Measurements from ENCODE around the gene SMPD1. TPM values are rescaled to one million over a fixed set of nuclear protein-coding genes. Genes with fewer than 3 reads are reported as not detected.

The SMPD1 gene
- total RNA-seq, 1 donor from 2014 or later, result 25.2 TPM

DNA sequence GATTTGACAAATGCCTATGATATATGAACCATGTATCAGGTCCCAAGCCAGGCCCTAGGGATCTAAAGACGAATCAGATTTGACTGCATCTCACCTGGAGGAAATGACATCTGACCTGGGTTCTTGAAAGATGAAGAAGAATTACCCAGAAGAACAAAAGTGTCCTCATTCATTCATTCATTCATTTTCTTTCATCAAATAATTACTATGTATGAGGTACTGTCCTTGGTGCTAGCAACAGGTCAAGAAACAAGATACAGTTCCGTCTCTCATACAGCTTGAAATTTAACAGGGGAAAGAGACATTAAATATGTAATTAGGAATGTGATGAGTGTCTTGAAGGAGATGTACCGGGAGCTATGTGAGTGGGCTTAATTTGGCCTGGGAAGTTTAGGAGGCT, 30.4 kb downstream of the SMPD1 start:
- TF ChIP-seq EZH2 (IDR thresholded peaks at IDR 0.05; ENCODE audit: insufficient read depth, low read length), result no peak
- TF ChIP-seq, protein P1, sequence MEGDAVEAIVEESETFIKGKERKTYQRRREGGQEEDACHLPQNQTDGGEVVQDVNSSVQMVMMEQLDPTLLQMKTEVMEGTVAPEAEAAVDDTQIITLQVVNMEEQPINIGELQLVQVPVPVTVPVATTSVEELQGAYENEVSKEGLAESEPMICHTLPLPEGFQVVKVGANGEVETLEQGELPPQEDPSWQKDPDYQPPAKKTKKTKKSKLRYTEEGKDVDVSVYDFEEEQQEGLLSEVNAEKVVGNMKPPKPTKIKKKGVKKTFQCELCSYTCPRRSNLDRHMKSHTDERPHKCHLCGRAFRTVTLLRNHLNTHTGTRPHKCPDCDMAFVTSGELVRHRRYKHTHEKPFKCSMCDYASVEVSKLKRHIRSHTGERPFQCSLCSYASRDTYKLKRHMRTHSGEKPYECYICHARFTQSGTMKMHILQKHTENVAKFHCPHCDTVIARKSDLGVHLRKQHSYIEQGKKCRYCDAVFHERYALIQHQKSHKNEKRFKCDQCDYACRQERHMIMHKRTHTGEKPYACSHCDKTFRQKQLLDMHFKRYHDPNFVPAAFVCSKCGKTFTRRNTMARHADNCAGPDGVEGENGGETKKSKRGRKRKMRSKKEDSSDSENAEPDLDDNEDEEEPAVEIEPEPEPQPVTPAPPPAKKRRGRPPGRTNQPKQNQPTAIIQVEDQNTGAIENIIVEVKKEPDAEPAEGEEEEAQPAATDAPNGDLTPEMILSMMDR (IDR thresholded peaks at IDR 0.05; ENCODE audit: insufficient read depth, low read depth, low read length), result no peak
- no peak for FAIRE-seq
- peaks cover 19% of the 10 kb centered on the region for H4K20me1 ChIP-seq (ENCODE audit: insufficient read depth, low read length)
- H3K27ac ChIP-seq (ENCODE audit: low read depth, low read length), result no peak overlapping the region
- peaks cover 5% of the 10 kb centered on the region for H3K27me3 ChIP-seq (ENCODE audit: insufficient read depth, low read length)
- Mint-ChIP-seq H3K27ac (ENCODE audit: unreplicated experiment) (no peak overlapping the region), H3K9me3 (ENCODE audit: unreplicated experiment) (no peaks in the 10 kb centered on the region), H3K4me3 (ENCODE audit: unreplicated experiment) (no peak overlapping the region), H3K36me3 (ENCODE audit: low read depth, unreplicated experiment) (no peaks in the 10 kb centered on the region), H3K27me3 (ENCODE audit: low read depth, unreplicated experiment) (peaks cover 10% of the 10 kb centered on the region), H3K4me1 (ENCODE audit: low read depth, unreplicated experiment) (peaks cover 2% of the 10 kb centered on the region)
- H3K9ac ChIP-seq (ENCODE audit: low read length), result no peak overlapping the region
- H3K9me3 ChIP-seq (ENCODE audit: insufficient read depth, low read depth, low read length), result no peaks in the 10 kb centered on the region
- H2AFZ ChIP-seq (ENCODE audit: low read depth, low read length), result no peak overlapping the region
- no peak overlapping the region for H3K4me3 ChIP-seq (ENCODE audit: insufficient read depth, low read depth, low read length)
- no peak for DNase-seq (ENCODE audit: low read depth)
- H3K4me2 ChIP-seq (ENCODE audit: low read length), result no peak overlapping the region
- H3K36me3 ChIP-seq (ENCODE audit: insufficient read depth, low read length), result no peaks in the 10 kb centered on the region
- H3K79me2 ChIP-seq (ENCODE audit: insufficient read depth, low read length), result peaks cover 10% of the 10 kb centered on the region
- peaks cover 7% of the 10 kb centered on the region for H3K4me1 ChIP-seq (ENCODE audit: insufficient read depth, low read length)

DNA sequence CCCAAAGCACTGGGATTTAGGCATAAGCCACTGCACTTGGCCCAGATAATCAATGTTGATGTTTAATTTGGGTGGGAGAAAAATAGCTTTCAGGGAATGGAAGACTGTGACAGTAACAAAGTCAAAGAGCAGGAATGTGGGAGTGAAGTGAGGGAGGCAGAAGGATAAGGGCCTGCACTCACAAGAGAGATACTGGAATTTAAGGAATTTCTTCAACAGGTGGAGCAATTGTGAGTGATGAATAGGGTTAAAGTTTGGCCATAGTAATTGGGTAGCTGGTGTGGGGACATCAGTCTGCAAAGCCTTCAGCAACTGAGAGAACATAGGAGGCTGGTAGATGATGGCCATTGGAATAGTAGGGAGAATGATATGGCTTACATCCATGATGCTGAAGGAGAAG, 37.2 kb downstream of the SMPD1 start:
- H3K27me3 ChIP-seq (ENCODE audit: insufficient read depth, low read length), result peaks cover 5% of the 10 kb centered on the region
- Mint-ChIP-seq H3K9me3 (ENCODE audit: unreplicated experiment) (no peaks in the 10 kb centered on the region), H3K27ac (ENCODE audit: unreplicated experiment) (no peak overlapping the region), H3K36me3 (ENCODE audit: low read depth, unreplicated experiment) (no peaks in the 10 kb centered on the region), H3K27me3 (ENCODE audit: low read depth, unreplicated experiment) (peaks cover 10% of the 10 kb centered on the region), H3K4me3 (ENCODE audit: unreplicated experiment) (no peak overlapping the region), H3K4me1 (ENCODE audit: low read depth, unreplicated experiment) (peaks cover 4% of the 10 kb centered on the region)
- no peaks in the 10 kb centered on the region for H3K9me3 ChIP-seq (ENCODE audit: insufficient read depth, low read depth, low read length)
- H3K4me3 ChIP-seq (ENCODE audit: insufficient read depth, low read depth, low read length), result no peak overlapping the region
- H3K27ac ChIP-seq (ENCODE audit: low read depth, low read length), result no peak overlapping the region
- no peak overlapping the region for H3K4me2 ChIP-seq (ENCODE audit: low read length)
- no peak overlapping the region for H2AFZ ChIP-seq (ENCODE audit: low read depth, low read length)
- DNase-seq (ENCODE audit: low read depth) (no peak), FAIRE-seq (no peak)
- no peaks in the 10 kb centered on the region for H3K79me2 ChIP-seq (ENCODE audit: insufficient read depth, low read length)
- H3K36me3 ChIP-seq (ENCODE audit: insufficient read depth, low read length), result no peaks in the 10 kb centered on the region
- H3K9ac ChIP-seq (ENCODE audit: low read length), result no peak overlapping the region
- TF ChIP-seq EZH2 (IDR thresholded peaks at IDR 0.05; ENCODE audit: insufficient read depth, low read length), result no peak
- no peaks in the 10 kb centered on the region for H4K20me1 ChIP-seq (ENCODE audit: insufficient read depth, low read length)
- no peaks in the 10 kb centered on the region for H3K4me1 ChIP-seq (ENCODE audit: insufficient read depth, low read length)

GRCh38 chr11:6431861-6432260, 41.6 kb downstream of the SMPD1 start:
- Mint-ChIP-seq H3K27ac (ENCODE audit: unreplicated experiment) (no peak overlapping the region), H3K27me3 (ENCODE audit: low read depth, unreplicated experiment) (peaks cover 8% of the 10 kb centered on the region), H3K9me3 (ENCODE audit: unreplicated experiment) (no peaks in the 10 kb centered on the region), H3K36me3 (ENCODE audit: low read depth, unreplicated experiment) (peaks cover 2% of the 10 kb centered on the region), H3K4me3 (ENCODE audit: unreplicated experiment) (no peak overlapping the region), H3K4me1 (ENCODE audit: low read depth, unreplicated experiment) (peaks cover 4% of the 10 kb centered on the region)
- no peak overlapping the region for H3K9ac ChIP-seq (ENCODE audit: low read length)
- no peaks in the 10 kb centered on the region for H3K27me3 ChIP-seq (ENCODE audit: insufficient read depth, low read length)
- H2AFZ ChIP-seq (ENCODE audit: low read depth, low read length), result no peak overlapping the region
- TF ChIP-seq, protein P1 (IDR thresholded peaks at IDR 0.05; ENCODE audit: insufficient read depth, low read depth, low read length), result no peak
- TF ChIP-seq EZH2 (IDR thresholded peaks at IDR 0.05; ENCODE audit: insufficient read depth, low read length), result no peak
- DNase-seq (ENCODE audit: low read depth), result peak; percentile 67
- H3K9me3 ChIP-seq (ENCODE audit: insufficient read depth, low read depth, low read length), result no peaks in the 10 kb centered on the region
- FAIRE-seq, result peak; percentile 17
- H3K4me3 ChIP-seq (ENCODE audit: insufficient read depth, low read depth, low read length), result no peak overlapping the region
- H3K36me3 ChIP-seq (ENCODE audit: insufficient read depth, low read length), result no peaks in the 10 kb centered on the region
- no peaks in the 10 kb centered on the region for H4K20me1 ChIP-seq (ENCODE audit: insufficient read depth, low read length)
- no peaks in the 10 kb centered on the region for H3K79me2 ChIP-seq (ENCODE audit: insufficient read depth, low read length)
- no peak overlapping the region for H3K4me2 ChIP-seq (ENCODE audit: low read length)
- no peak overlapping the region for H3K27ac ChIP-seq (ENCODE audit: low read depth, low read length)
- H3K4me1 ChIP-seq (ENCODE audit: insufficient read depth, low read length), result no peaks in the 10 kb centered on the region
